Inferior parietal cortex (tissue), 1 donor: ENCODE results near the gene TMC6.
"Not testable (repeated sequence)": the region's sequence is repeated elsewhere in the genome, so short reads cannot be mapped to it uniquely, and the experiment has no call there.

Experiments used
- DNase-seq: peaks from one replicate; pipeline ENCODE4 v3.0.0-alpha.2; 2016; ENCODE audit errors: extremely low spot score

The TMC6 gene

GRCh38 chr17:78154903-78155811 lies 26.6 kb upstream of the TMC6 start:
- DNase-seq, result no peak

GRCh38 chr17:78151514-78152008 lies 23.0 kb upstream of the TMC6 start:
- no peak for DNase-seq

GRCh38 chr17:78148286-78149016 lies 19.9 kb upstream of the TMC6 start:
- DNase-seq, result no peak

- no peak for DNase-seq
Measured at GRCh38 chr17:78147315-78147998, 18.9 kb upstream of the TMC6 start.

- no peak for DNase-seq
Measured at GRCh38 chr17:78146881-78147280, 18.3 kb upstream of the TMC6 start.

GRCh38 chr17:78146471-78146869 lies 17.9 kb upstream of the TMC6 start:
- DNase-seq, result no peak

GRCh38 chr17:78144736-78145641 lies 16.4 kb upstream of the TMC6 start:
- no peak for DNase-seq

- DNase-seq, result peak; percentile 65
Measured at GRCh38 chr17:78144147-78144719, 15.7 kb upstream of the TMC6 start.

- DNase-seq, result no peak
Measured at GRCh38 chr17:78143214-78144146, 14.9 kb upstream of the TMC6 start.

GRCh38 chr17:78142119-78142861 lies 13.7 kb upstream of the TMC6 start:
- DNase-seq, result no peak

- DNase-seq, result no peak
Measured at GRCh38 chr17:78141437-78142118, 13.0 kb upstream of the TMC6 start.

- DNase-seq, result peak; percentile 40
Measured at GRCh38 chr17:78140169-78141051, 11.9 kb upstream of the TMC6 start.

- DNase-seq, result not testable (repeated sequence)
Measured at GRCh38 chr17:78139861-78140168, 11.3 kb upstream of the TMC6 start.

GRCh38 chr17:78138204-78139060 lies 9.9 kb upstream of the TMC6 start:
- no peak for DNase-seq

- DNase-seq, result no peak
Measured at GRCh38 chr17:78137392-78138203, 9.0 kb upstream of the TMC6 start.
